Activated CD8-positive, alpha-beta T cell treated with anti-CD3 and anti-CD28 coated beads, Interleukin-2, amount 10 ng/mL, durations not matched to agents 7 days and 5 days (primary cell): ENCODE results near the gene GRIN2A. TPM values are rescaled to one million over a fixed set of nuclear protein-coding genes. Genes with fewer than 3 reads are reported as not detected.

ENCODE experiments used
- ATAC-seq: fragments of 150-1000 bp; cut with Tn5 transposase; one replicate; pipeline ENCODE4 v1.10.0; 2021; ENCODE audit warnings: moderate library complexity
- CTCF ChIA-PET: fragments of 350-600 bp; sonication (Branson Sonifier 250); formaldehyde crosslinking; loops from one replicate; lab custom pipeline; 2021; ENCODE audit warnings: antibody characterized with exemption; lab: Charles Lee
- POLR2A ChIA-PET: fragments of 350-600 bp; sonication (Branson Sonifier 250); formaldehyde crosslinking; loops from one replicate; lab custom pipeline; 2021; ENCODE audit warnings: antibody characterized with exemption; lab: Charles Lee
- DNase-seq: peaks from one replicate; pipeline ENCODE4 v3.0.0-alpha.2; 2020
- H3K27ac Mint-ChIP-seq: one replicate; pipeline ENCODE4 v1.8.0; 2021; ENCODE audit warnings: mild to moderate bottlenecking, mixed read lengths
- H3K27me3 Mint-ChIP-seq: one replicate; pipeline ENCODE4 v1.8.0; 2021; ENCODE audit warnings: low read depth, mixed read lengths
- H3K36me3 Mint-ChIP-seq: one replicate; pipeline ENCODE4 v1.8.0; 2021; ENCODE audit warnings: low read depth, mixed read lengths
- H3K4me1 Mint-ChIP-seq: one replicate; pipeline ENCODE4 v1.8.0; 2021; ENCODE audit warnings: low read depth, mixed read lengths
- H3K4me3 Mint-ChIP-seq: one replicate; pipeline ENCODE4 v1.8.0; 2021; ENCODE audit warnings: mild to moderate bottlenecking, mixed read lengths
- H3K9me3 Mint-ChIP-seq: one replicate; pipeline ENCODE4 v1.8.0; 2022; ENCODE audit warnings: mixed read lengths; ENCODE audit not compliant: insufficient read depth
- total RNA-seq, 2 experiments: library from RNA; stranded (reverse); gene quantifications; one replicate each; pipeline ENCODE4 v1.2.3, GENCODE V29; 2021

Gene GRIN2A
- total RNA-seq, 2 experiments from 2014 or later, result not detected

GRCh38 chr16:10037751-10038150 lies 144.5 kb downstream of the GRIN2A start:
- ChIA-PET POLR2A (no interaction called here), CTCF (no interaction called here)
- Mint-ChIP-seq H3K4me1 (peaks cover 3% of the 10 kb centered on the region), H3K27ac (no peak overlapping the region), H3K36me3 (no peaks in the 10 kb centered on the region), H3K27me3 (peaks cover 3% of the 10 kb centered on the region), H3K9me3 (no peaks in the 10 kb centered on the region), H3K4me3 (no peak overlapping the region)
- ATAC-seq, result no peak
- DNase-seq, result no peak

GRCh38 chr16:10036956-10037355 lies 145.3 kb downstream of the GRIN2A start:
- no peak for ATAC-seq
- Mint-ChIP-seq H3K4me3 (no peak overlapping the region), H3K36me3 (no peaks in the 10 kb centered on the region), H3K4me1 (peaks cover 3% of the 10 kb centered on the region), H3K9me3 (no peaks in the 10 kb centered on the region), H3K27me3 (peaks cover 3% of the 10 kb centered on the region), H3K27ac (no peak overlapping the region)
- DNase-seq, result no peak
- ChIA-PET CTCF (no interaction called here), POLR2A (no interaction called here)

- Mint-ChIP-seq H3K9me3 (no peaks in the 10 kb centered on the region), H3K27ac (no peak overlapping the region), H3K36me3 (no peaks in the 10 kb centered on the region), H3K27me3 (no peaks in the 10 kb centered on the region), H3K4me1 (no peaks in the 10 kb centered on the region), H3K4me3 (no peak overlapping the region)
- ATAC-seq (no peak), DNase-seq (no peak)
- POLR2A ChIA-PET, result no interaction called here
- CTCF ChIA-PET, result no interaction called here
Measured at GRCh38 chr16:10033556-10033955, 148.7 kb downstream of the GRIN2A start.

- H3K27me3 Mint-ChIP-seq, result no peaks in the 10 kb centered on the region
- no peaks in the 10 kb centered on the region for H3K9me3 Mint-ChIP-seq
- ChIA-PET POLR2A (no interaction called here), CTCF (no interaction called here)
- no peak for ATAC-seq
- H3K36me3 Mint-ChIP-seq, result no peaks in the 10 kb centered on the region
- DNase-seq, result no peak
- H3K4me1 Mint-ChIP-seq, result no peaks in the 10 kb centered on the region
- H3K27ac Mint-ChIP-seq, result no peak overlapping the region
- H3K4me3 Mint-ChIP-seq, result no peak overlapping the region
Measured at GRCh38 chr16:10031955-10032354, 150.3 kb downstream of the GRIN2A start.

GRCh38 chr16:10031473-10031872 lies 150.8 kb downstream of the GRIN2A start:
- no peak for DNase-seq
- no peak overlapping the region for H3K4me3 Mint-ChIP-seq
- ATAC-seq, result no peak
- no peaks in the 10 kb centered on the region for H3K4me1 Mint-ChIP-seq
- H3K27me3 Mint-ChIP-seq, result no peaks in the 10 kb centered on the region
- ChIA-PET POLR2A (no interaction called here), CTCF (no interaction called here)
- no peaks in the 10 kb centered on the region for H3K36me3 Mint-ChIP-seq
- no peak overlapping the region for H3K27ac Mint-ChIP-seq
- H3K9me3 Mint-ChIP-seq, result no peaks in the 10 kb centered on the region

GRCh38 chr16:10028644-10029043 lies 153.6 kb downstream of the GRIN2A start:
- Mint-ChIP-seq H3K27ac (no peak overlapping the region), H3K4me1 (no peaks in the 10 kb centered on the region), H3K27me3 (no peaks in the 10 kb centered on the region), H3K4me3 (no peak overlapping the region), H3K36me3 (no peaks in the 10 kb centered on the region), H3K9me3 (peaks cover 3% of the 10 kb centered on the region)
- ATAC-seq (no peak), DNase-seq (no peak)
- ChIA-PET CTCF (interaction anchor here (0.7 kb wide), 1 partner anchor 117 kb away, joined by 3 read pairs; no protein-coding TSS in a partner anchor), POLR2A (interaction anchor here (0.6 kb wide), 1 partner anchor 17 kb away, joined by 3 read pairs; no protein-coding TSS in a partner anchor)

- Mint-ChIP-seq H3K27me3 (no peaks in the 10 kb centered on the region), H3K4me3 (no peak overlapping the region), H3K9me3 (peaks cover 3% of the 10 kb centered on the region), H3K4me1 (no peaks in the 10 kb centered on the region), H3K27ac (no peak overlapping the region), H3K36me3 (no peaks in the 10 kb centered on the region)
- ChIA-PET CTCF (no interaction called here), POLR2A (no interaction called here)
- DNase-seq (no peak), ATAC-seq (no peak)
Measured at GRCh38 chr16:10027553-10027952, 154.7 kb downstream of the GRIN2A start.

GRCh38 chr16:10026593-10026992 lies 155.6 kb downstream of the GRIN2A start:
- DNase-seq, result no peak
- POLR2A ChIA-PET, result no interaction called here

GRCh38 chr16:10022098-10022497 lies 160.1 kb downstream of the GRIN2A start:
- H3K9me3 Mint-ChIP-seq, result peaks cover 3% of the 10 kb centered on the region
- POLR2A ChIA-PET, result no interaction called here
- no peak overlapping the region for H3K27ac Mint-ChIP-seq
- DNase-seq (no peak), ATAC-seq (no peak)
- H3K4me3 Mint-ChIP-seq, result no peak overlapping the region
- H3K27me3 Mint-ChIP-seq, result no peaks in the 10 kb centered on the region
- CTCF ChIA-PET, result no interaction called here
- H3K4me1 Mint-ChIP-seq, result no peaks in the 10 kb centered on the region
- H3K36me3 Mint-ChIP-seq, result no peaks in the 10 kb centered on the region

More at GRCh38 chr16:10026593-10026992, 155.6 kb downstream of the GRIN2A start:
- Mint-ChIP-seq H3K4me3 (no peak overlapping the region), H3K27ac (no peak overlapping the region), H3K9me3 (peaks cover 3% of the 10 kb centered on the region), H3K27me3 (no peaks in the 10 kb centered on the region), H3K4me1 (no peaks in the 10 kb centered on the region), H3K36me3 (no peaks in the 10 kb centered on the region)
- no peak for ATAC-seq
- CTCF ChIA-PET, result no interaction called here

GRCh38 chr16:10020866-10021265 lies 161.4 kb downstream of the GRIN2A start:
- ATAC-seq, result no peak
- H3K27ac Mint-ChIP-seq, result no peak overlapping the region
- no peaks in the 10 kb centered on the region for H3K4me1 Mint-ChIP-seq
- no peaks in the 10 kb centered on the region for H3K27me3 Mint-ChIP-seq
- H3K36me3 Mint-ChIP-seq, result no peaks in the 10 kb centered on the region
- ChIA-PET POLR2A (no interaction called here), CTCF (no interaction called here)
- no peak for DNase-seq
- H3K4me3 Mint-ChIP-seq, result no peak overlapping the region
- peaks cover 3% of the 10 kb centered on the region for H3K9me3 Mint-ChIP-seq

GRCh38 chr16:10016752-10017151 lies 165.5 kb downstream of the GRIN2A start:
- no peak overlapping the region for H3K4me3 Mint-ChIP-seq
- ChIA-PET CTCF (no interaction called here), POLR2A (no interaction called here)
- no peak for ATAC-seq
- H3K9me3 Mint-ChIP-seq, result no peaks in the 10 kb centered on the region
- H3K4me1 Mint-ChIP-seq, result no peaks in the 10 kb centered on the region
- H3K27me3 Mint-ChIP-seq, result no peaks in the 10 kb centered on the region
- no peaks in the 10 kb centered on the region for H3K36me3 Mint-ChIP-seq
- DNase-seq, result no peak
- no peak overlapping the region for H3K27ac Mint-ChIP-seq

GRCh38 chr16:10015397-10015796 lies 166.8 kb downstream of the GRIN2A start:
- ATAC-seq (no peak), DNase-seq (no peak)
- Mint-ChIP-seq H3K4me1 (no peaks in the 10 kb centered on the region), H3K27ac (no peak overlapping the region), H3K36me3 (no peaks in the 10 kb centered on the region), H3K27me3 (no peaks in the 10 kb centered on the region), H3K4me3 (no peak overlapping the region), H3K9me3 (no peaks in the 10 kb centered on the region)
- ChIA-PET POLR2A (no interaction called here), CTCF (no interaction called here)

GRCh38 chr16:10013774-10014173 lies 168.5 kb downstream of the GRIN2A start:
- H3K36me3 Mint-ChIP-seq, result no peaks in the 10 kb centered on the region
- CTCF ChIA-PET, result no interaction called here
- H3K27me3 Mint-ChIP-seq, result no peaks in the 10 kb centered on the region
- DNase-seq (no peak), ATAC-seq (no peak)
- H3K4me1 Mint-ChIP-seq, result no peaks in the 10 kb centered on the region
- H3K27ac Mint-ChIP-seq, result no peak overlapping the region
- no peaks in the 10 kb centered on the region for H3K9me3 Mint-ChIP-seq
- H3K4me3 Mint-ChIP-seq, result no peak overlapping the region
- POLR2A ChIA-PET, result no interaction called here
